GM18517 (cell line): ENCODE measurements around the gene PPCDC.

Experiments
- ATAC-seq: cut with Tn5 transposase; IDR thresholded peaks from one replicate; pipeline ENCODE4 v1.9.1; 2021; ENCODE audit warnings: mild to moderate bottlenecking, moderate library complexity; ENCODE audit not compliant: unreplicated experiment

PPCDC gene

DNA sequence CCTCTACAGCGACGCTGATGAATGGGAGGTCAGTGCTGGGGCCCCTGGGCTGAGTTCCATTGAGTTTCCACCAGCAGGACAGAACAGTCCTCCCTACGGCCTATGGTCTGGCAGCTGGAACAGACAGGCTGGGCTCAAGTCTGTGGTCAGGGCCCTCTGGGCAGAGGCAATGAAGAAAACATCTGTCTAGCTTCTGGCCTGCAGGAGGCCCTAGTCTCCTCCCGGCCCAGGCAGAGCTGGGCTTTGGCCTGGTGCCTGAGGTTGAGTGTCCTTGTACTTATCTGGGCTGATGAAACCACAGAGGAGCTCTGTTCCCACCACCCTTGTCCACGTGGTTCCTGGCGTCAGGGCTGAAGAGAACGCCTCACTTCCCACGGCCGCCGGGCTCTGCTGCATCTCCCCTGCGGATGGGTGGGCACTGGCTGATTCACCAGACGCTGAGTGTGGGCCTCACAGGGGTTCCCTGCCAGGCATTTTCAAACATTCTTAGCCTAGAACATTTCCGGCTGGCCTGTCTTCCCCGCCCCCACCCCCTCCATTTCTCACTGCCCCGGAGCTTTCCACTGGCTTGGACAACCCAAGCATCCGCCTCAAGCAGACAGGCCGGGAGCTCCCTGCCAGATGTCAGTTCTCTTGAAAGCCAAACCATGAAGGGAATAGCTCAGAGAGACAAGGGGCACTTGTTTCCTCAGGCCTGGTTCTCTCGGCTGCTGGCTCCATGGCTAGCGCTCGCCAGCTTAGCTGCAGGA, 20.3 kb downstream of the PPCDC start:
- ATAC-seq: peak; percentile 37

DNA sequence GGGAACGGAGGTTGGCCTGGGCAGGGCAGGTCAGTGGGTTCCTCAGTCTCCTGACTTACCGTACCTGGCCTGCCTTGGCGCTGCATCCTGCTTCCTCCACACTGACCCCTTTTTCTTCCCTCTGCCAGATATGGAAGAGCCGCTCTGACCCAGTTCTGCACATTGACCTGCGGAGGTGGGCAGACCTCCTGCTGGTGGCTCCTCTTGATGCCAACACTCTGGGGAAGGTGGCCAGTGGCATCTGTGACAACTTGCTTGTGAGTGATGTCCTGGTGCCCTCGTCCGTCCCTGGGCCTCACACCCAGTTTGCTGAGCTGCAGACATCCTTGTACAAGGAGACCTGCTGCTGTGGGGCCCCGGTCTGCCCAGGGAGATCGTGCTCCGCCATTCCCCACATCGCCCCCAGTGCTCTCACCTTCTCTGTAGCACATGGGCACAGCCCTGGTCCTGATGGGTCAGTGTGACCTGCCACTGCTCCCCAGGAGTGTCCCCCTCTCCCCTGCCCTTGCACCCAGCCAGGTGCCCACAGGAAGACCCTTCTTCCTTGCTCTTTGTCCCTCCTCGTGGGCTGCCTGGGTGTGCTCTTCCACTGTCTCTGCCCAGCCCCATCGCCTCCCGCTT, 21.0 kb downstream of the PPCDC start:
- ATAC-seq: no peak

DNA sequence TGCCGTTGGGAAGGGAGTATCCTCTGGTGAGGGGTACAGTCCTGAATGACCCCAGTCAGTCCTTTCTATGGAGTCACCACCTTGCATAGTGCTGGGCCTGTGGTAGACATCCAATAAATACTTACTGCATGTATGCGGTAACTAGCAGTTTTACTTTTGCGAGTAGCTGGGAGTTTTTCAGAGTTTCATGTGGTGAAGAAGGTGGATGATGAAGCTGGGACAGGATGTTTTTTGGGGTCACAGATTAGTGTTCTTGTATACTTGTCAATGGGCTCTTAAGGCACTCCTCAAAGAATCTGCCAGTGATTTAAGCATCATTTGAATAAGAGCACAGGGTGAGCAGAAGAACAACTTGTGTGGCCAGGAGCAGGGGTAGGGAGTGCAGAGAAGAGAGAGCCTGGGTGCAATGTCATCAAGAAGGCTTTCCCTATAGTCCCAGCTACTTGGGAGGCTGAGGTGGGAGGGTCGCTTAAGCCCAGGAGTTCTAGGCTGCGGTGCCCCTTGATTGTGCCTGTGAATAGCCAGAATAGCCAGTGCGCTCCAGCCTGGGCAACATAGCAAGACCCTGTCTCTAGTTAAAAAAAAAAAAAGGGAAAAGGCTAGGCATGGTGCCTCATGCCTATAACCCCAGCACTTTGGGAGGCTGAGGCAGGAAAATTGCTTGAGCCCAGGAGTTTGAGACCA, 22.1 kb downstream of the PPCDC start:
- no peak for ATAC-seq

DNA sequence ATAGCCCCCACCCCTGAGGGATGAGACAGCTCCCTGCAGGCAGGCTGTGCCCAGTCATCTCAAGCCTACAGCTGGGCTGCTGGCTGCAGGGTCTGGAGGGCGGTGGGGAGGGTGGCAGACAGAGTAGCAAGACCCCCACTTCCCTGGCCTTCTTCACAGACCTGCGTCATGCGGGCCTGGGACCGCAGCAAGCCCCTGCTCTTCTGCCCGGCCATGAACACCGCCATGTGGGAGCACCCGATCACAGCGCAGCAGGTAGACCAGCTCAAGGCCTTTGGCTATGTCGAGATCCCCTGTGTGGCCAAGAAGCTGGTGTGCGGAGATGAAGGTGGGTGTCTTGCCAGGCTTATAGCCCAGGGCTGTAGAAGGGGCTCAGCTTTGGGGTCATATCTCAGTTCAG, 25.0 kb downstream of the PPCDC start:
- no peak for ATAC-seq

DNA sequence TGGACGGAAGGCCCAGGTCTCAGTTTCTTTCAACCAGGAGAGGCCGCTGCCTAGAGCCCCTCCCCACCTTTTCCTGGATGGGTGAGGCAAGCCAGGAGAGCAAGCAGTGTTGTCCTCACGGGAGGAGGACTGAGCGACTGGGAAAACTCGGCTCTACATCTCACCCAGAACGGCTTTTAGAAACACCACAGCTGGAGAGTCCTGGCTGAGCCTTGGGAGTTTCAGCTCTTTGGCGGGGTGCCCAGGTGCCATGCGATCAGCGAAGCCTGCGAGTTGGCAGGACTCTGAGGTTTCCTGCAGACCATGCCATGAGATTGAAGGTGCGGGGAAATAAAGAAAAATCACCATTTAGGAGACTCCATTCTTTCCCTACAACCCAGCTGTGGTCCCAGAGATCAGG, 26.0 kb downstream of the PPCDC start:
- no peak for ATAC-seq

DNA sequence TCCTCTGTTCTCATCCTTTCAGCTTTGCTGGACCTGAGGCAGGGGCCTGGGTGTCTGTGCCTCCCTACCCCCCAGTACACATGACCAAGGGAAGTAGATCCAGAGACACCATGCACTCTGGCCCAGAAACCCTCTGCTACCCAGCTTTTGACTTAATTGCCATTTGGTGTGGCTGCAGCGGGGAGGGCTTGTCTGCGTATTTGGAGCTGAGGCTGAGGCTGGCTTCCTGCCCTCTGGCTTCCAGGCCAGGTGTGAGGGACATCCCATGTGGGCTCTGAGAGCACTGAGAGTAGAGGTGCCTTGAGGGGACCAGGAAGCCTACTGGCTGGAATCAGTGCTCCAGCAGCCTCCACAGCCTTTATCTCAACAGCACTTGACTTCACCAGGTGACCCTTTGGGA, 26.9 kb downstream of the PPCDC start:
- ATAC-seq: no peak

DNA sequence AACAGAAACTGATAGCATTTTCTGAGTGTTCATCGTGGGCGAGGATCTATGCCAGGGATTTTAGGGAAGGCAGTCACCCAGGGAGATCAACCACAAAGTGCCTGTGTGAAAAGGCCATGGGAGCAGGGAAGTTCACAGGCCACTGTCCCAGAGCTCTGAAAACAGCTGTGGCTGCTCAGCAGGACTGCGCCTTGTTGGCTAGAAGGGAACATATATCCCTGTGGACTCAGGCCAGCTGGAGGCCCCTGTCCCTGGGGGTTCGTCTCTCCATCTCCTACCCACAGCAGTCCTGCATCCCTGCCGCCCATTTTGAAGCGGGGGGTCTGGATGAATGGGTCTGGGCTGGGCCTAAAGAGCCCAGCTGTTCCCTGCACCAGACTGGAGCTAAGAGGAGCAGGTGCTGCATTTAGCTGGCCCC, 27.8 kb downstream of the PPCDC start:
- no peak for ATAC-seq

DNA sequence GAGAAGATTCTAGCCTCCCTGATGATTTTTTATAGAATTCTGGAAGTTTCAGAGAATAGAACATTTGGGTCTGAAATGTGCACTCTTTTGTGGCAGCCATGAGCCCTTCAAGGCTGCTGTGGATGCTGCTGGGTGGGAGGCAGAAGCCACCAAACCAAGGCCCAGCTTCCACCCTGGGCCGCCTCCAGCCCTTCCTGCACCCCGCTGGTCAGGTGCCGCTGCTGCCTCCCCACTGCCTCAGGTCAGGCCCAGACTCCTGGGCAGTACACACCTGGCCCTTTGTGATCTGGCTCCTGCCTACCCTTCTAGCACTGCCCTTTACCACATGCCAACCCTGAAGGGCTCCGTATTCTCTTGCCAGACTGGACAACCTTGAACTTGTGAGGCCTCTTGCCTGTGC, 28.3 kb downstream of the PPCDC start:
- no peak for ATAC-seq

DNA sequence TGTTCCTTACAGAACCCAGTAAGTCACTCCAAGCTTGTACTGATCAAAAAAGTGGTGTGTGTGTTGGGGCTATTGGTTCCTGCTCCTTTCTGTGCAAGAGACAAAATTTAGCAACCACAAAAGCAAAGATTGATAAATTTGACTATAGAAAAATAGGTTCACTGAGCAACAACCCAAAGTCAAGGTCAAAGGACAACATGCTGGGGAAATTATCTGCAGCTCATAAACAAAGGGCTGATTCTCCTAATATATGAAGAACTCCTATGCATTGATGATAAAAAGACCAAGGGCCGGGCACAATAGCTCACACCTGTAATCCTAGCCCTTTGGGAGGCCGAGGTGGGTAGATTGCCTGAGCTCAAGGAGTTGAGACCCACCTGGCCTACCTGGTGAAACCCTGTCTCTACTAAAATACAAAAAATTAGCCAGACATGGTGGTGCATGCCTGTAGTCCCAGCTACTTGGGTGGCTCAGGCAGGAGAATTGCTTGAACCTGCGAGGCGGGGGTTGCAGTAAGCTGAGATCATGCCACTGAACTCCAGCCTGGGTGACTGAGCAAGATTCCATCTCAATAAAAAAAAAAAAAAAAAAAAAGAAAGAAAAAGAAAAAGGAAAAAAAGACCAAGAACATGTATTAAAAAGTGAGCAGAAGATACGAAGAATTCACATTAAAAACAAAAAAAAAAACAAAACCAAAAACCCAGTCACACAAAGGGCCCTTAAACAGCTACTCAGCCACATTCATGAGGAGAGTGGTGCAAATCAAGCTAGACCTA, 29.8 kb downstream of the PPCDC start:
- no peak for ATAC-seq

DNA sequence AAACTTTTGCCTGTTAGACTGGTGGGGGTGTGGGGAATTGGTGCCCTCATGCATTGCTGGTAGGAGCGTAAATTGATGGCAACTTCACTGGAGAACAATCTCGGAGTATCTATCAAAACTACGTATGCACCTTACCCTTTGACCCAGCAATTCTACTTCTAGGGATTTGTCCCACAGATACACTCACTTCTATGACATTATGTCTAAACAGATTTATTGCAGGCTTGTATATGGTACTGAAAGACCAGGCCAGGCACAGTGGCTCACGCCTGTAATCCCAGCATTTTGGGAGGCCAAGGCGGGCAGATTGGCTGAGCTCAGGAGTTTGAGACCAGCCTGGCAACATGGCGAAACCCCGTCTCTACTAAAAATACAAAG, 30.3 kb downstream of the PPCDC start:
- ATAC-seq: no peak

DNA sequence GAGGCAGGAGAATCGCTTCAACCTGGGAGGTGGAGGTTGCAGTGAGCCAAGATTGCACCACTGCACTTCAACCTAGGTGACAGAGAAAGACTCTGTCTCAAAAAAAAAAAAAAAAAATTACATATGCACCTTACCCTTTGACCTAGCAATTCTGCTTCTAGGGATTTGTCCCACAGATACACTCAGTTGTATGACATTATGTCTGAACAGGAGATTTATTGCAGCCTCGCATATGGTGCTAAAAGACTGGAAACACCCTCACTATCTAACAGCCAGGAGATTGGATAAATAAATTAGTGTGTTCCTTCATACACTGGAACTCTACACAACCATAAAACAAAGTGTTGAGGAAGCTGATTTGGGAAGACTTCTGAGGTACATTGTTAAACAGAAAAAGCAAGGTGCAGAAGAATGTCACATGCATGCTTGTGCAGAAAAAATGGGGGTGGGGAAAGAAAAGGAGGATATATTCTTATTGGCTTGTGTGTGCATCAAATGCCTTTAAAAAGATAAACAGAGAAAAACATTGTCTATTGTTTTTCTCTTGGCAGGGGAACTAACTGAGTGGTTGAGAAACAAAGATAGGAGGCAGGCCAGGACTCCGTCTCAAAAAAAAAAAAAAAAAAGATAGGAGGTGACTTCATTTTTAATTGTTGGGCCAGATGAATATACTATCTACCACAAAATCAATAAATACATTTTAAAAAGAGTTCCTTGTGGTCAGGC, 30.9 kb downstream of the PPCDC start:
- no peak for ATAC-seq

DNA sequence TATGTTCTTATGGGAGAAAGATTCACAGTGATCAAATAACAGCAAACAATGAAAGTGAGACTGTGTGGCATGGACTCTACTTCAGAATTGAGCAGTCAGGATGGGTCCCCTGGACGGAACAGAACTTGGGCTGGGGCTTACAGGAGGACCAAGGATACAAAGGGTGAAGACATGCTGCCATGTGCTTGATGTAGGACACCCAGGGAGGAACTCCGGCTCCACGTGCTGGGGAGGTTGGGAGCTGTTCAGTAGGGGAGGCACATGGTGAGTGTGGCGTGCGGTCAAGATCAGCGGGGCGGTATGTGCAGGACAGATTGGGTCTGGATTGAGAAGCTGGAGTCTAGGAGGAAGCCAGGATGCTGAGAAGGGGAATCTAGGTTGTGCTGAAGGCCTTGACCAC, 32.6 kb downstream of the PPCDC start:
- no peak for ATAC-seq

DNA sequence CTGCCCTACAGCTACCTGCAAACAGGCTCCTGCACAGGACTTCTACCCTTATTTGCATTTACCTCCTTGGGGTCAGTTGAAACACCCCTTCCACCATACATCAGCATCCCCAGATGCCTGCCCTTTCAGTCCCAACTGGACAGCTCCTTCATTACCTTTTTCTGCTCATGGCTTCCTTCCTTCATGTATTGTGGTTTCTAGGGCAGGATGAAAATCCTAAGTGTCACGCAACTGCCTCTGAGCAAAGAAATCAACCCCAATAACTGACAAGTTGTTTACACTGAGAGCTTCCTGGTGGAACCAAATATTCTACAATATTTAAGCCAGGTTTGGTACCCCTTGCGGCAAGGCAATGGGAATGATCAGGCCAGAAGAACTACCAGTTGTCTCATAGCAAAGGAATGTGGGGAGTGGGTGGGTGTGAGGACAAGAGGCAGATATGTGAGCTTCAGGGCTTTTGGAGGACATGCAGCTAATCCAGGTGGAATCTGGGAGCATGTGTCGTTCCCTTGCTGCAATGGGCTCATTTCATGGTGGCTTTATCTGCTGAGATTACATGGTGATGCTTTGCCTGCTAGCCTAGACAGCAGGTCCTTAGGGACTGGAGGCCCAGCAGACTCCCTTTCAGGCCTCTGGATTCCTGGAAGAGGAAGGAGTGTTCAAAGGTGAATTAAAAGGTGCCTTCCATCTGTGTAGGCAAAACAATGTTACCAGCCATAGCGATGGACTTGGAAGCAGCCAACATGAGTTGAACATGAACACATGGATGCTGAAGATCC, 34.9 kb downstream of the PPCDC start:
- ATAC-seq: no peak

DNA sequence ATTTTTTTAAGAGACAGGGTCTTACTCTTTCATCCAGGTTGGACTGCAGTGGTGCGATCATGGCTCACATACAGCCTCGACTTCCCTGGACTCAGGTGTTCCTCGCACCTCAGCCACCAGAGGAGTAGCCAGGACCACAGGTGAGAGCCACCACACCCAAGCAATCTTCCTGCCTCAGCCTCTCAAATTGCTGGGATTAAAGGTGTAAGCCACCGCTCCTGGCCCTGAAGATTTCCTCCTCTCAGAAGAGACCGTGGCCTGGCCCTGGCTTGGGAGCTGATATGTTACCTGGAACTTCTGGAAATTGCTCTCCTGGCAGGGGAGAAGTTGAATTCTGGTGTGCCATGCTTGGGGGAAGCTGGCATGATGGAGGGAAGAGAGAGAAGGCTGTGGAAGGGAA, 36.2 kb downstream of the PPCDC start:
- ATAC-seq: no peak

DNA sequence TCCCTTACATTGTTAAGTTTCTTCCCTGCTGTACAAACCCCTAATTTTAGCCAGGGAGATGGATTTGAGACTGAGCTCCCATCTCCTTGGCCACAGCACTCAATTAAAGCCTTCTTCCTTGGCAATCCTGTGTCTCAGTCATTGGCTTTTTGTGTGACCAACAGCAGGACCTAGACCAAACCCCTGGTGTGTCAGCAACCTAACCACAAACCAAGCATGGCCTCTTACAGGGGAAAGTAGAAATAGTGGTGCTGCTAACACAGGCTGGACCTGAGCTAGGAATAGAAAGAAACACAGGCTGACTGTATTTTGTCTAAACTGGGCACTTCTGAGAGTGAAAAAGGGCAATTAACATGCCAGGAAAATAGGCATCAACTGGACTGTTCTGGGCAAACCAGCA, 37.9 kb downstream of the PPCDC start:
- ATAC-seq: no peak

DNA sequence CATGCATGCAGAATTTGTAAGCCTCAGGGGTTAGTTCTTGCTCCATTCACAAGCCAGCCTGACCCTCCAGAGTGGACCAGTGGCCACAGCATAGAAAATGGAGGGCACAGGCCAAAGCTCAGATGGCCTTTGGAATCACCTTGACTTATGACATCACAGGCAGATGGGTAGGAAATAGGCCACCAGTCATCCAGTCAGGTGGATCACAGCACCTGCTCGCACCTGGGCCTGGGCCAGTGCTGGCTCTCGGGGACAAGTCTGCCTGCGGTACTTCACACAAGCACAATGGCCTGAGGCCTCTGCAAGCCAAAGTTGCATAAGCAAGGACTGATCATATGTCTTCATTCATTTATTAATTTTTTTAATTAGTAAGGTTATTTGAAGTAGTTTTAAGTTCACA, 39.3 kb downstream of the PPCDC start:
- ATAC-seq: no peak

DNA sequence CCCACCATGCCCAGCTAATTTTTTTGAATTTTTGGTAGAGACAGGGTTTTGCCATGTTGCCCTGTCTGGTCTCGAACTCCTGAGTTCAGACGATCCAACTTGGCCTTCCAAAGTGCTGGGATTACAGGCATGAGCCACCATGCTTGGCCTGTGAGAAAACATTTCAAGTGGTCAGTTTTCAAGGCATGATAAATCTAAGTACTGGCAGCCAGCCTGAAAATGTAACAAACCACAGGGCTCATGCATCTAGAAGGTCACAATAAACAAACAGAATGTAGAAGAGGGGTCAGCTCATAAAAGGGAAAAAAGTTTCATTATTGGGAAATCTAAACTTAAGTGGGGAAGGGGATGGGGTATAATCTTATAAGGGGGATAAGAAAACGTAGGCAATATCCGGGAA, 39.9 kb downstream of the PPCDC start:
- ATAC-seq: no peak

DNA sequence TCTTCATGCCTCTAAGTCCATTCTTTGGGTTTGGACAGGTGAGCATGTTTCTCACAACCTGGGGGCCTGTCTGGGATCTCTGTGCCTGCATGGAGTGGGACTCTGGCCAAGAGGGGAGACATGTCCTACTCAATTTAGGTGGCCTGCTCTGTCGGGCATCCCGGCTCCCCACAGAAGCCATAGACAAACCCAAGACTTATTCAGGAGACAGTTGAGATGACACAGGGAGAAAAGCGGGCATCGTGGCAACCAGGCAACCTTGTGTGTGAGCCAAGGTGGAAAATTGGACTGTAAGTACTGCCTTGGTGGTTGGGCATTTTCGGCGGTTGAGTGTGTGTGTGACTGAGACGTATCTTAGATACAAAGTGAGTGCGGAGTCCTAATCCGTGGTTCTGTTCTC, 40.5 kb downstream of the PPCDC start:
- no peak for ATAC-seq

DNA sequence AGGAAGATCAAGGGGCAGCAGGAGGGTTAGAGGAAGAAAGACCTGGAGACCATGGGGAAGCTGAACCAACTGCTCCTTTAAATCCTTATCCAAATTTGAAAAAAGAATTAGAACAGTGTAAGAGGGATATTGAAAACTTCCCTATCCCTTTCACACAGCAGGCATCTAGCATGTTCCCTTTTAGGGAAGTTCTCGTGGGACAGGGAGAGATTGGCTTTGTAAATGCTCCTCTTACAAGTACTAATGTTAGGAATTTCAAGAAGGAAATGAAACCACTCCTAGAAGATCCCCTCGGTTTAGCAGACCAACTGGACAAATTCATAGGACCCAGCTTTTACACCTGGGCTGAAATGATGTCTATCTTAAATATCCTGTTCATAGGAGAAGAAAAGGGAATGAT, 41.5 kb downstream of the PPCDC start:
- no peak for ATAC-seq

DNA sequence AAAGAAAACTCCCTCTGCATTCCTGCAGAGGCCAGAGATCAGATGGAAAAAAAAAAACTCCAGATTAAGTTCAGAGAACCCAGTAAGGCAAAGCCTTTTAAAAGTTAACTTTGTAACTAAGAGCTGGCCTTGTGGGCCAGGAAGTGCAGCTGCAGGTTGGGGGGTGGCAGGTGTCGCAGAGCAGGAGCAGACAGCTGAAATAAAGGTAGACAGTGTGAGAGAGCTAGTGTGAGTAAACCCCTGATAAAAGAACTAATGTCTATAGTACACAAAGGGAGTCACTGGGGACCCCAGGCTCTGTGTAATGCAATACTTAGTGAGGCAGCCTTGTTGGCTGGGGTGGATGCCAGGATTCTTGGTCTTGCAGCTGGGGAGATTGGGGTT, 42.1 kb downstream of the PPCDC start:
- no peak for ATAC-seq
